GM13976 (cell line): ENCODE data around the gene ATP2B1.

ENCODE experiments used
- DNase-seq: peaks from one replicate; pipeline ENCODE4 v3.0.0; 2012; ENCODE audit warnings: low spot score
- in situ Hi-C: fragments of 300-500 bp; cut with MboI; formaldehyde crosslinking; loops from one replicate; pipeline ENCODE4 v1.12.0; 2022; ENCODE audit warnings: low sequenced_read_pairs, mixed read lengths, inconsistent platforms; ENCODE audit not compliant: unreplicated experiment
- TF ChIP-seq, protein P1 (sequence below): IDR thresholded peaks from 2 replicates; pipeline ENCODE4 v1.5.1; 2012; ENCODE audit warnings: borderline replicate concordance, mild to moderate bottlenecking; ENCODE audit not compliant: insufficient read depth; ENCODE audit errors: extremely low read depth, missing control alignments, control extremely low read depth

Gene ATP2B1

DNA sequence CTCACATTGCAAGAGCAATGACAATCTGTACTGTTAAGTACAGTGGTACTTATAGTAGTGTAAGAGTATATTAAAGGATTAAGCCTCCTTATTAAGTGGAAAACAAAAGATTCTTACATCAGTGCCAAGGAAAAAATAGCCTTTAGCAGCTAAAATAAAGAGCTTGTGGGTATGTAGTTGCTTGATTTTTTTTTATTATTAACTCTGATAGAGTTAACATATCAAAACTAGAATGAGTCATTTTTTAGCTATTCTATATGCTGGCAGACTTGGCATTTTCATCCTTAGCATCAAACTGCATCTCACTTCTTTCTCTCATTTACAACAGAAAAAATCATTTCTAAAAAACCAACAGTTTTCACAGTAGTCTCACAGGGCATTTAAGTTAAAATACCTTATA is 86.5 kb downstream of the ATP2B1 start:
- in situ Hi-C loops, result no loop called here
- TF ChIP-seq, protein P1, sequence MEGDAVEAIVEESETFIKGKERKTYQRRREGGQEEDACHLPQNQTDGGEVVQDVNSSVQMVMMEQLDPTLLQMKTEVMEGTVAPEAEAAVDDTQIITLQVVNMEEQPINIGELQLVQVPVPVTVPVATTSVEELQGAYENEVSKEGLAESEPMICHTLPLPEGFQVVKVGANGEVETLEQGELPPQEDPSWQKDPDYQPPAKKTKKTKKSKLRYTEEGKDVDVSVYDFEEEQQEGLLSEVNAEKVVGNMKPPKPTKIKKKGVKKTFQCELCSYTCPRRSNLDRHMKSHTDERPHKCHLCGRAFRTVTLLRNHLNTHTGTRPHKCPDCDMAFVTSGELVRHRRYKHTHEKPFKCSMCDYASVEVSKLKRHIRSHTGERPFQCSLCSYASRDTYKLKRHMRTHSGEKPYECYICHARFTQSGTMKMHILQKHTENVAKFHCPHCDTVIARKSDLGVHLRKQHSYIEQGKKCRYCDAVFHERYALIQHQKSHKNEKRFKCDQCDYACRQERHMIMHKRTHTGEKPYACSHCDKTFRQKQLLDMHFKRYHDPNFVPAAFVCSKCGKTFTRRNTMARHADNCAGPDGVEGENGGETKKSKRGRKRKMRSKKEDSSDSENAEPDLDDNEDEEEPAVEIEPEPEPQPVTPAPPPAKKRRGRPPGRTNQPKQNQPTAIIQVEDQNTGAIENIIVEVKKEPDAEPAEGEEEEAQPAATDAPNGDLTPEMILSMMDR, result no peak
- no peak for DNase-seq

DNA sequence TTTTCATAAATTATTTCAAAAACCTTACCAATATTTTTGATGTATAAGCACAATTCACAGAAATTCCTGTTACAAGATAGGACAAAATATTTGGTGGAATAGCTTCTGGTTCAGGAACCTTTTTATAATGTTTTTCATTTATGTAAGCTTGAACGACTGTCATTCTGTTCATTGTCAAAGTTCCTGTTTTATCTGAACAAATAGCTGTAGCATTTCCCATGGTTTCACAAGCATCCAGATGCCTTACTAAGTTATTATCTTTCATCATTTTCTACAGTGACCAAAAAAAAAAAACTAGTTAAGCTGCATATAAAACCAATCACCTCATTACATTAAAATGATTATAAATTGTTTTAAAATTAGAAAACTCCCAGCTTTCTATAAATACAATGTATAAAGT is 87.1 kb downstream of the ATP2B1 start:
- TF ChIP-seq, protein P1, result no peak
- in situ Hi-C loops, result no loop called here
- no peak for DNase-seq

DNA sequence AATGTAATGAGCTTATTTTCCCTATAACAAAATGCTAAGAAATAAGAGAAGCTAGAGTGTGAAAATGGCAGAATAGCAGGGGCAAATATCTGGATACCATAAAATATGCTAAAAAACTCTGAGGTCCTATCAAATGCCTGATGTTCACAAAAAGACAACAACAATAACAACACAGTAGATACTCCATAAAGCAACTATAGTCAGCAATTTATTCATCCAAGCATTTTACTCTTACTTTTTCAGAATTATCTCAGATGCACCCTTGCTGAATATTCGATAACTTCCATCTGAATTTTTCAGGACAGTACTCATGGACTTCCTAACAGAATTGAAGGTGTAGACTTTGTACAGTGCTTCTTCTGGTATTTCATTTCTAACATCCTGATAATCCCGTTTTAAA is 88.9 kb downstream of the ATP2B1 start:
- DNase-seq, result no peak
- in situ Hi-C loops, result no loop called here

DNA sequence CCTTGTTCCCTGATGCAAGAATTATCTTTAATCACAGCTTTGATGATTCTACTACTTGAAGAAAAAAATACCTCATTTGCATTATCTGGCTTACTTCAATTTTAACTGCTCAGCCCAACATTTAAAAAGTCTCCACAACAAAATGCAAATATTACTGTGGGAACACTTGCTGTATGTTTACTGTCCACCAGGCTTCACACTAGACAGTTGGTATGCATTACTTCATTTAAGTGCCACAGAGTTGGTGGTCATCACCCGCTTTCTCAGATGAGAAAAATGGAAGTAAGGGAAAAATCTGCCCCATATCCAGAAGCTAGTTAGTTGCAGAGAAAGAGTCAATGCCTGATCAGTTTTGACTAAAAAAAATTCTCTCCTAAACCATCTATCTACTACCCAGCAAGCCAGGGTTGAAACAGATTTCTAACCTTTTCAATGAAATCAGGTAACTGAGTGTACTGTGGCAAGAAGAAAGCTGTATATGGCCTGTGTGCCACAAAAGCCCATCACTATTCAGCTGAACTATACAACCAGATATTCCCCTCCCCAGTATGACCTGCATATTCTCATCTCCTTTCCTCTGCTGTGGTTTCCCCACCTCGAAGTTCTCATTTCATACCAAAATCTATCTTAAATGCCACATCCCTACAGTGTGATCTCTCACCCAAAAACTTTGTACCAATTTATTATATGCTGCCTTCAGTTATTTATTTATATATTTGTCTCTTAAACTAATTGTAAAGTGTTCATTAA is 90.3 kb downstream of the ATP2B1 start:
- TF ChIP-seq, protein P1, result no peak
- no peak for DNase-seq
- in situ Hi-C loops, result no loop called here

More for the DNA sequence above, 88.9 kb downstream of the ATP2B1 start:
- TF ChIP-seq, protein P1, result no peak

DNA sequence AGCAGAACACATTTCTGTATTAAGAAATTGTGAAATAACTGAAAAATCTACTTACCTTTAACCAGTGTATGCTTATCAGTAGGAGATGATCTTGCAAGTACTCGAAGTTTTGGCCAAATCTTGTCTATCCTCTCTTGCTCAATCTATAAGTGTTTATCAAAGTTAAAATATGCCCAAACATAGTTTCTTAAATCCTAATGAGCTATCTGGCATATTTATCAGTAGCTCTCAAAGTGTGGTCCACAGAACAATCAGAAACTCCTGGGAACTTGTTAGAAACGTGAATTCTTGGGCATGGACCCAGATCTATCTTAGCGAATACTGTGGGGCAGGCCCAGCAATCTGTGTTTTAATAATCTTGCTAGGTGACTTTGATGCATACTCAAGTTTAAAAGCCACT is 98.3 kb downstream of the ATP2B1 start:
- in situ Hi-C loops, result no loop called here
- no peak for DNase-seq
- TF ChIP-seq, protein P1, result no peak

DNA sequence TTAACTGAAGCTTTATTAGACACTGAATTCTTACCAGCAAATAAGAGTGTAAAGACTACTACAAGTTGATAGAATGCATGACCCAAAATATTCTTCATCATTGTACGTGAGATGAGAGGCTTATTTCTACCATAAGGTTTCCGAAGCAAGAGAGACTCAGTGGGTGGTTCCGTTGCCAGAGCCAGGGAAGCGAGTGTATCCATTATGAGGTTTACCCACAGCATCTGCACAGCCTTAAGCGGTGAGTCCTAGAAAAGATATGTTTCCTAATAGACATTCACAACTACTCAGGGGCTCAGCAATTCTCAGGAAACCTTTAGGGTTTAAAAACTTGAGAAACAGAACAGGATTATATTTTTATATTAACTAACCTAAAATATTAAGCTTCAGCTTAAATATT is 105.0 kb downstream of the ATP2B1 start:
- in situ Hi-C loops, result no loop called here
- no peak for DNase-seq
- TF ChIP-seq, protein P1, result no peak

DNA sequence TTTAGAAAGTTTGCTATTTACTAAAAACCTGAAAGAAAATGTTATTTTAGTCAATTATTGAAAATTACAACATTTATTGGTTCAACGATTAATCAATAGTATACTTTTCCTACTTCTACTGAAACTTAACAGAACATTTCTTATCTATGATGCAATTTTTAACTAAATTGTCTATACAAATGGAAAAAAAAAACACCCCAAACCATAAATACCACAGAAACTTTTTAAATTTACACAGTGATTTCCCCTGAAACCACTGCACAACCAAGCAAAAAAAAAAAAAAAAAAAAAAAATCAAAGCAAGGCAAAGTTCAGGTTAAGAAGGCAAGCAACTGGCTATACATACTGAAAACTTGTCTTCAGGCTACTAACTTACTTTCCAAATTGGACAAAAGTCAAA is 110.9 kb downstream of the ATP2B1 start:
- TF ChIP-seq, protein P1, result no peak
- DNase-seq, result no peak
- in situ Hi-C loops, result no loop called here
